GM12878 (cell line): ENCODE measurements around the gene BIN1. TPM values are rescaled to one million over a fixed set of nuclear protein-coding genes. Genes with fewer than 3 reads are reported as not detected.

Experiments used
- ATAC-seq: fragments of 200-7000 bp; cut with Tn5 transposase; 3 replicates; pipeline ENCODE4 v1.9.1; 2020; ENCODE audit warnings: mild to moderate bottlenecking, moderate library complexity
- BruUV-seq: library from RNA; stranded (reverse); fragments of 400-500 nt; replicated peaks from 2 replicates; lab custom pipeline; 2021; lab: Mats Ljungman, UMichigan
- CTCF ChIA-PET: fragments of 300-600 bp; sonication (Branson Sonifier 250); formaldehyde crosslinking; extraction: SDS; loops from one replicate; lab custom pipeline; 2021; ENCODE audit warnings: inconsistent platforms; lab: Yijun Ruan, JAX
- POLR2A ChIA-PET: fragments of 350-600 bp; formaldehyde crosslinking; extraction: SDS; loops from one replicate; lab custom pipeline; 2021; ENCODE audit warnings: inconsistent platforms; lab: Charles Lee
- RAD21 ChIA-PET: fragments of 300-600 bp; sonication (Branson Sonifier 250); formaldehyde crosslinking; loops from one replicate; lab custom pipeline; 2023; ENCODE audit warnings: antibody characterized with exemption; ENCODE audit not compliant: unreplicated experiment; lab: Charles Lee
- SMC1A ChIA-PET: fragments of 300-600 bp; sonication (Branson Sonifier 250); formaldehyde crosslinking; loops from one replicate; lab custom pipeline; 2023; ENCODE audit not compliant: unreplicated experiment, uncharacterized antibody; lab: Charles Lee
- DNase-seq: peaks from one replicate; pipeline ENCODE4 v3.0.0-alpha.2; 2011; ENCODE audit warnings: low read depth, low spot score
- FAIRE-seq: peaks from 3 replicates; lab custom pipeline; 2011; peaks lifted over from hg19 to GRCh38; lab: Jason Lieb, UNC
- H2AFZ ChIP-seq: 2 replicates; pipeline ENCODE4 v1.6.0; 2011; ENCODE audit warnings: low read depth, low read length, control low read depth; ENCODE audit not compliant: control insufficient read depth
- H3K27ac ChIP-seq: 2 replicates; pipeline ENCODE4 v1.5.1; 2011; ENCODE audit warnings: control low read depth; ENCODE audit not compliant: control insufficient read depth, insufficient read depth
- H3K27me3 ChIP-seq, 2 experiments: replicated peaks in 1 of 2; 2 replicates each; pipeline versions ENCODE4 v1.6.0 to v1.6.1; 2011; ENCODE audit warnings: low read length in 1 of 2; ENCODE audit not compliant: control insufficient read depth in 2 of 2, insufficient read depth in 2 of 2
- H3K36me3 ChIP-seq, 2 experiments: 2 replicates each; pipeline ENCODE4 v1.5.1; 2011; ENCODE audit warnings: low read length in 1 of 2; ENCODE audit not compliant: control insufficient read depth in 2 of 2, insufficient read depth in 2 of 2
- H3K4me1 ChIP-seq: 2 replicates; pipeline ENCODE4 v1.6.1; 2011; ENCODE audit warnings: mild to moderate bottlenecking, low read length, moderate library complexity, mixed read lengths; ENCODE audit not compliant: control insufficient read depth, insufficient read depth
- H3K4me2 ChIP-seq: 2 replicates; pipeline ENCODE4 v1.6.0; 2011; ENCODE audit warnings: control low read depth; ENCODE audit not compliant: control insufficient read depth, insufficient read depth
- H3K4me3 ChIP-seq: fragments of 200-600 bp; sonication (generic); 2 replicates; pipeline ENCODE4 v1.5.1; 2016
- H3K79me2 ChIP-seq: 2 replicates; pipeline ENCODE4 v1.6.0; 2011; ENCODE audit warnings: low read length; ENCODE audit not compliant: control insufficient read depth, insufficient read depth
- H3K9ac ChIP-seq: 2 replicates; pipeline ENCODE4 v1.8.0; 2011; ENCODE audit warnings: low read length, control low read depth, mixed read lengths; ENCODE audit not compliant: control insufficient read depth, insufficient read depth
- H3K9me3 ChIP-seq: replicated peaks from 3 replicates; pipeline ENCODE4 v1.5.1; 2011; ENCODE audit warnings: mild to moderate bottlenecking, low read length; ENCODE audit not compliant: control insufficient read depth, insufficient read depth
- H4K20me1 ChIP-seq: 2 replicates; pipeline ENCODE4 v1.6.0; 2011; ENCODE audit not compliant: control insufficient read depth, insufficient read depth
- BACH1 ChIP-seq: fragments of 450-650 bp; IDR thresholded peaks from 2 replicates; pipeline ENCODE4 v1.6.1; 2017; ENCODE audit warnings: mild to moderate bottlenecking, borderline replicate concordance
- CEBPB ChIP-seq, 2 experiments: fragments of 150-350 bp in 1 of 2; IDR thresholded peaks; 2 replicates each; pipeline ENCODE4 v1.6.1; 2012 to 2014; ENCODE audit warnings: low read depth in 2 of 2, low read length in 2 of 2, borderline replicate concordance in 1 of 2, inconsistent platforms in 1 of 2
- ESRRA ChIP-seq: IDR thresholded peaks from 2 replicates; pipeline ENCODE4 v1.6.1; 2012; ENCODE audit warnings: mild to moderate bottlenecking, low read length, improper control_type of control experiment
- ETV6 ChIP-seq, 2 experiments: fragments of 450-650 bp in 1 of 2; IDR thresholded peaks in 1 of 2; conservative IDR thresholded peaks in 1 of 2; 2 replicates each; pipeline ENCODE4 v1.6.1; 2014; ENCODE audit warnings: antibody characterized with exemption in 1 of 2, borderline replicate concordance in 1 of 2, low read depth in 1 of 2, mild to moderate bottlenecking in 1 of 2, moderate library complexity in 1 of 2
- GABPA ChIP-seq: IDR thresholded peaks from 2 replicates; pipeline ENCODE4 v1.6.1; 2014; ENCODE audit warnings: antibody characterized with exemption, low read depth, mild to moderate bottlenecking, inconsistent platforms
- MEF2B ChIP-seq: fragments of 450-650 bp; IDR thresholded peaks from 2 replicates; pipeline ENCODE4 v1.6.1; 2018; ENCODE audit warnings: mild to moderate bottlenecking, moderate library complexity; ENCODE audit not compliant: partially characterized antibody, poor library complexity, severe bottlenecking
- NR2F1 ChIP-seq: fragments of 450-650 bp; conservative IDR thresholded peaks from 2 replicates; pipeline ENCODE4 v1.6.1; 2017; ENCODE audit warnings: mild to moderate bottlenecking
- PML ChIP-seq: IDR thresholded peaks from 2 replicates; pipeline ENCODE4 v1.6.1; 2012; ENCODE audit warnings: low read length, inconsistent platforms
- POU2F2 ChIP-seq: IDR thresholded peaks from 3 replicates; pipeline ENCODE4 v1.6.1; 2011; ENCODE audit warnings: low read depth, mild to moderate bottlenecking, low read length, borderline replicate concordance
- SMAD1 ChIP-seq: fragments of 450-650 bp; IDR thresholded peaks from 2 replicates; pipeline ENCODE4 v1.6.1; 2018; ENCODE audit warnings: mild to moderate bottlenecking, low read depth; ENCODE audit not compliant: partially characterized antibody
- STAT3 ChIP-seq: IDR thresholded peaks from 2 replicates; pipeline ENCODE4 v1.6.1; 2011; ENCODE audit warnings: low read depth, low read length, improper control_type of control experiment
- SUPT20H ChIP-seq: IDR thresholded peaks from 2 replicates; pipeline ENCODE4 v1.6.1; 2011; ENCODE audit warnings: low read depth, mild to moderate bottlenecking, low read length, moderate library complexity, borderline replicate concordance; ENCODE audit not compliant: control insufficient read depth
- ZNF24 ChIP-seq: fragments of 450-650 bp; IDR thresholded peaks from 2 replicates; pipeline ENCODE4 v1.6.1; 2017; ENCODE audit warnings: antibody characterized with exemption, mild to moderate bottlenecking
- ZNF274 ChIP-seq: IDR thresholded peaks from one replicate; pipeline ENCODE4 v1.8.0; 2011; ENCODE audit not compliant: insufficient read length, insufficient read depth
- WGBS: methylation state at CpG from one replicate; pipeline ENCODE4 v1.1.6; 2016; ENCODE audit warnings: low lambda C conversion rate; ENCODE audit not compliant: insufficient replicate concordance, insufficient coverage; ENCODE audit errors: missing lambda C conversion rate; 5-methylcytosine and 5-hydroxymethylcytosine counted together
- in situ Hi-C: fragments of 300-500 bp; cut with MboI; formaldehyde crosslinking; loops from 9 replicates; pipeline ENCODE4 v1.14.3; 2018; ENCODE audit warnings: mixed read lengths
- intact Hi-C: fragments of 100-400 bp; cut with micrococcal nuclease; formaldehyde crosslinking; loops from one replicate; pipeline ENCODE4 v1.14.2; 2022; ENCODE audit not compliant: unreplicated experiment
- polyA plus RNA-seq, 11 experiments: library from polyadenylated mRNA; depleted of rRNA in 4 of 11; unstranded in 6 of 11; stranded (reverse) in 5 of 11; fragments of >200 nt; fragmentation: Nextera tagmentation in 4 of 11; fragmentation: Illumina TruSeq in 1 of 11; extraction: Ambion mirVana in 4 of 11; extraction: Trizol in 1 of 11; gene quantifications; 1 replicate in 1 of 11; 2 replicates in 10 of 11; pipeline versions ENCODE4 v1.2.1 to v1.2.3, GENCODE V29; 2011 to 2016; ENCODE audit warnings: inconsistent platforms in 2 of 11, missing spikeins in 2 of 11, low read depth in 1 of 11
- total RNA-seq, 4 experiments: library from RNA; depleted of rRNA in 3 of 4; stranded (reverse); fragments of >200 nt in 3 of 4; fragmentation: Illumina TruSeq in 1 of 4; extraction: Trizol in 1 of 4; gene quantifications; 2 replicates each; pipeline versions ENCODE4 v1.2.1 to v1.2.3, GENCODE V29; 2013 to 2021
- TF ChIP-seq, protein P1 (sequence below), 3 experiments: IDR thresholded peaks in 2 of 3; conservative IDR thresholded peaks in 1 of 3; 2 replicates each; pipeline ENCODE4 v1.5.1; 2011; ENCODE audit warnings: low read depth in 3 of 3, low read length in 3 of 3, mild to moderate bottlenecking in 3 of 3, control low read depth in 2 of 3, moderate library complexity in 2 of 3, inconsistent platforms in 1 of 3, mixed read lengths in 1 of 3; ENCODE audit not compliant: control insufficient read depth in 2 of 3, insufficient read depth in 1 of 3; ENCODE audit errors: extremely low read depth in 1 of 3
- TF ChIP-seq, protein P2 (sequence below): fragments of 450-650 bp; IDR thresholded peaks from 2 replicates; pipeline ENCODE4 v1.6.1; 2016; ENCODE audit warnings: mild to moderate bottlenecking, moderate library complexity, borderline replicate concordance

Gene BIN1
- total and polyA plus RNA-seq, 10 of the 15 experiments (the other 5 are each of a cell fraction or from before 2014, with no cell fraction given) = 0.32 to 21.3 (median 11.2) TPM

DNA sequence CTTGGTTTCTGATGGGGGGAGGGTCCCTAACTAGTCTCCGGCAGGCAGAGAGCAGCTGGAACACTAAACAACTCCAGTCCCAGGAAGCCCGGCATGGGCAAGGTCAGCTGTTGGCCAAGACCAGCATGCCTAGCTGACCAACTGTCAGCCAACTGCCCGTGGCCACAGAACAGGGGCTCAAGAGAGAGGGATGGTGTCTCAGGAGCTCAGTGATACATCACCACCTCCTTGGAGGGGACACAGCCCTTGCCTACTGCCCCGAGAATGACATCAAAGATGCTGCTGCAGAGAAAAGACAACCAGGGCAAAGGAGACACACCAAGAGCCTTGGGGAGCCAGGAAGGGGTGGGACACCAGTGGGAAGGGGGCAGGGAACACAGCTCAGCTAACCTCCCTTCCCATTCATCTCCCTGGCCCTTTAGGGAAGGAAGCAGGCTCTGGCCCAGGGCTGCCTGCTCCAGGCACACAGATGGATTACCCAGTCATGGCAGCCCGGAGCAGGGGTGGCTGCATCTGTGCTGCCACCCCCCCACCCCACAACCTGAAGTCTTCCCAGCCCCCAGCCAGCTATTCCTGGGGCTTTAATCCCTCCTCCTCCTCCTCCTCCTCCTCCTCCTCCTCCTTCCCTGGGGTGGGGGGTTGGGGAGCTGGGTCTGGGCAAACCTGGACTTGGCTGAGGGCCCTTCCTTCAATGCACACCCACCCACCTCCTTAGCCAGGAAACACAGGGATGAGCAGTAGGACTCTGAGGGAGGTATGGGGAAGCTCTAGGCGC, 1.9 kb downstream of the BIN1 start:
- peaks cover 7 to 8% of the 10 kb centered on the region in 2 experiments; a peak in 3 of 4 replicates for H3K27me3 ChIP-seq
- no peaks in the 10 kb centered on the region for H4K20me1 ChIP-seq
- RAD21 ChIA-PET = interaction anchor here (2.2 to 2.5 kb wide), 2 partner anchors 20 to 37 kb away, joined by 7 to 9 read pairs; no protein-coding TSS in a partner anchor
- no peak overlapping the region for H3K4me3 ChIP-seq
- in situ Hi-C loops = no loop called here
- POLR2A ChIA-PET = interaction anchor here (0.6 kb wide), 1 partner anchor 17 kb away, joined by 6 read pairs; no protein-coding TSS in a partner anchor
- H3K79me2 ChIP-seq = no peaks in the 10 kb centered on the region
- H3K4me1 ChIP-seq = 0 out of 2 replicates have a peak, but pooled peaks cover 3% of the 10 kb centered on the region
- no peak overlapping the region for H3K4me2 ChIP-seq
- H3K36me3 ChIP-seq = no peaks in the 10 kb centered on the region
- intact Hi-C loops = no loop called here
- DNase-seq (no peak), FAIRE-seq (no peak), ATAC-seq (no peak)
- SMC1A ChIA-PET = interaction anchor here (1.6 kb wide), 1 partner anchor 9 kb away, joined by 6 read pairs; no protein-coding TSS in a partner anchor
- 65% methylated on average over 6 of the region's 6 CpGs for WGBS
- no TSS peak for BruUV-seq
- CTCF ChIA-PET = no interaction called here
- H3K9me3 ChIP-seq = no peaks in the 10 kb centered on the region
- H3K9ac ChIP-seq = no peak overlapping the region
- no peak overlapping the region for H2AFZ ChIP-seq
- H3K27ac ChIP-seq = no peak overlapping the region
- no peak for TF ChIP-seq GABPA
- TF ChIP-seq BACH1 = no peak
- no peak for TF ChIP-seq CEBPB (IDR thresholded peaks at IDR 0.05; ENCODE audit: borderline replicate concordance in 1 of 2, low read depth in 2 of 2, low read length in 2 of 2)
- TF ChIP-seq ZNF24 = no peak
- TF ChIP-seq NR2F1 = no peak
- TF ChIP-seq STAT3 = no peak
- TF ChIP-seq ETV6 (conservative IDR thresholded peaks at IDR 0.05 in 1 of 2, IDR thresholded peaks at IDR 0.05 in 1 of 2; ENCODE audit: borderline replicate concordance in 1 of 2, low read depth in 1 of 2) = no peak
- TF ChIP-seq ZNF274 = no peak
- TF ChIP-seq POU2F2 = no peak
- no peak for TF ChIP-seq SUPT20H
- no peak for TF ChIP-seq PML
- TF ChIP-seq MEF2B = no peak
- TF ChIP-seq, protein P1, sequence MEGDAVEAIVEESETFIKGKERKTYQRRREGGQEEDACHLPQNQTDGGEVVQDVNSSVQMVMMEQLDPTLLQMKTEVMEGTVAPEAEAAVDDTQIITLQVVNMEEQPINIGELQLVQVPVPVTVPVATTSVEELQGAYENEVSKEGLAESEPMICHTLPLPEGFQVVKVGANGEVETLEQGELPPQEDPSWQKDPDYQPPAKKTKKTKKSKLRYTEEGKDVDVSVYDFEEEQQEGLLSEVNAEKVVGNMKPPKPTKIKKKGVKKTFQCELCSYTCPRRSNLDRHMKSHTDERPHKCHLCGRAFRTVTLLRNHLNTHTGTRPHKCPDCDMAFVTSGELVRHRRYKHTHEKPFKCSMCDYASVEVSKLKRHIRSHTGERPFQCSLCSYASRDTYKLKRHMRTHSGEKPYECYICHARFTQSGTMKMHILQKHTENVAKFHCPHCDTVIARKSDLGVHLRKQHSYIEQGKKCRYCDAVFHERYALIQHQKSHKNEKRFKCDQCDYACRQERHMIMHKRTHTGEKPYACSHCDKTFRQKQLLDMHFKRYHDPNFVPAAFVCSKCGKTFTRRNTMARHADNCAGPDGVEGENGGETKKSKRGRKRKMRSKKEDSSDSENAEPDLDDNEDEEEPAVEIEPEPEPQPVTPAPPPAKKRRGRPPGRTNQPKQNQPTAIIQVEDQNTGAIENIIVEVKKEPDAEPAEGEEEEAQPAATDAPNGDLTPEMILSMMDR (IDR thresholded peaks at IDR 0.05 in 2 of 3, conservative IDR thresholded peaks at IDR 0.05 in 1 of 3; ENCODE audit: control insufficient read depth in 2 of 3, extremely low read depth in 1 of 3, insufficient read depth in 1 of 3, low read depth in 3 of 3, low read length in 3 of 3) = no peak
- no peak for TF ChIP-seq SMAD1
- TF ChIP-seq ESRRA = no peak
- TF ChIP-seq, protein P2, sequence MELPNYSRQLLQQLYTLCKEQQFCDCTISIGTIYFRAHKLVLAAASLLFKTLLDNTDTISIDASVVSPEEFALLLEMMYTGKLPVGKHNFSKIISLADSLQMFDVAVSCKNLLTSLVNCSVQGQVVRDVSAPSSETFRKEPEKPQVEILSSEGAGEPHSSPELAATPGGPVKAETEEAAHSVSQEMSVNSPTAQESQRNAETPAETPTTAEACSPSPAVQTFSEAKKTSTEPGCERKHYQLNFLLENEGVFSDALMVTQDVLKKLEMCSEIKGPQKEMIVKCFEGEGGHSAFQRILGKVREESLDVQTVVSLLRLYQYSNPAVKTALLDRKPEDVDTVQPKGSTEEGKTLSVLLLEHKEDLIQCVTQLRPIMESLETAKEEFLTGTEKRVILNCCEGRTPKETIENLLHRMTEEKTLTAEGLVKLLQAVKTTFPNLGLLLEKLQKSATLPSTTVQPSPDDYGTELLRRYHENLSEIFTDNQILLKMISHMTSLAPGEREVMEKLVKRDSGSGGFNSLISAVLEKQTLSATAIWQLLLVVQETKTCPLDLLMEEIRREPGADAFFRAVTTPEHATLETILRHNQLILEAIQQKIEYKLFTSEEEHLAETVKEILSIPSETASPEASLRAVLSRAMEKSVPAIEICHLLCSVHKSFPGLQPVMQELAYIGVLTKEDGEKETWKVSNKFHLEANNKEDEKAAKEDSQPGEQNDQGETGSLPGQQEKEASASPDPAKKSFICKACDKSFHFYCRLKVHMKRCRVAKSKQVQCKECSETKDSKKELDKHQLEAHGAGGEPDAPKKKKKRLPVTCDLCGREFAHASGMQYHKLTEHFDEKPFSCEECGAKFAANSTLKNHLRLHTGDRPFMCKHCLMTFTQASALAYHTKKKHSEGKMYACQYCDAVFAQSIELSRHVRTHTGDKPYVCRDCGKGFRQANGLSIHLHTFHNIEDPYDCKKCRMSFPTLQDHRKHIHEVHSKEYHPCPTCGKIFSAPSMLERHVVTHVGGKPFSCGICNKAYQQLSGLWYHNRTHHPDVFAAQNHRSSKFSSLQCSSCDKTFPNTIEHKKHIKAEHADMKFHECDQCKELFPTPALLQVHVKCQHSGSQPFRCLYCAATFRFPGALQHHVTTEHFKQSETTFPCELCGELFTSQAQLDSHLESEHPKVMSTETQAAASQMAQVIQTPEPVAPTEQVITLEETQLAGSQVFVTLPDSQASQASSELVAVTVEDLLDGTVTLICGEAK = no peak
